ENCODE data around the gene MS4A6A.
"Not testable (repeated sequence)": the region's sequence is repeated elsewhere in the genome, so short reads cannot be mapped to it uniquely, and the experiment has no call there.

GRCh38 chr11:60192564-60192963 lies 9.7 kb upstream of the MS4A6A start:
- not testable (repeated sequence) for TF ChIP-seq CTCF (conservative IDR thresholded peaks at IDR 0.05 in 1 of 2, IDR thresholded peaks at IDR 0.05 in 1 of 2; ENCODE audit: extremely low read depth in 1 of 2, insufficient read depth in 1 of 2, low read depth in 1 of 2, low read length in 2 of 2); EZH2 (IDR thresholded peaks at IDR 0.05; ENCODE audit: borderline replicate concordance, low read length)

Data from mammary epithelial cell (primary cell).